ENCODE data around the gene SSU72. TPM values are rescaled to one million over a fixed set of nuclear protein-coding genes. Genes with fewer than 3 reads are reported as not detected.
"Not testable (repeated sequence)": the region's sequence is repeated elsewhere in the genome, so short reads cannot be mapped to it uniquely, and the experiment has no call there.

The SSU72 gene
- total RNA-seq, 1 donor from 2014 or later: 136 TPM

DNA sequence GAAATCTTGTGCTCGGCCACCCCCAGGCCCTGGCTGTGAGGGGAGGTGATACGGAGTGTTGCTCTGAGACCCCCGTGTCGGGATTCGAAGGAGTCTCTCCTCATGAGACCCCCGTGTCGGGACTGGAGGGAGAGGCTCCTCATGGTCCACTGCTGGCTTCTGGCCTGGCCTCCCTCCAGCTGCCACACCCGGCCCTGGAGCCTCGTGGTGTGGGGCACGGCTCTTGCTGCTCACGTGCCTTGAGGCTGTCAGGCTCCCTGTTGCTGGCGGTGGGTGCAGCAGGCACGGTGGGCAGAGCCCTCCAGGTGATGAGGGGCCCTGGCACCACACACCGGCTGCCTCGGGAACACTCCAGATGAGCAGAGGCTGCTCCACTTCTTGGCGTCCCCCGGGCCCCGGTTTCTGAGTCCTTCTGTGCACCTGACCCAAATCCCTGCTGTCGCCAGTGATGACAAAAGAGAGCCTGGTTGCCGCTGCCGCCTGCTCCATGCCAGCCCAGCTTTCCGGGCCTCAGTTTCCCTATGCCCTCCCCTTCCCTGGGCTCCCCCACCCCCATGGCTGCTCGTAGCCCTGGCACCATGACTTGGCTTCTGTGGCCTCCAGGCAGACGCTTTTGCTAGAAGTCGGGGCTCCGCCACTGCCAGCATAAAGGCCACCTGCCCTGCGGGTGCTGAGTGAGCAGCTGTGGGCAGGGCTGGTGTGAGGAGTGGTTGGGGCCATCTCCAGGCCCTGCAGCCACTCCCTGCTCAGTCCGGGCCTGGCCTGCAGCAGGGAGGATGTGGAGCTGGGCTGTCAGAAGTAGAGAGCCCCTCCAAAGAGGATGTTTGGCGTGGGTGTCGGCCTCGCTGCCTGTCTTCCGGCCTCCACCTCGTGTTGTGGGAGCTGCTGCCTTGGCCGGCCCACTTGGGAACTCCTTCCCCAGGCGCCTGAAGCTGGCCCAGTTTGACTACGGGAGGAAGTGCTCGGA, 46.1 kb downstream of the SSU72 start:
- H3K4me3 ChIP-seq (ENCODE audit: low read depth, low read length): no peak overlapping the region
- no peak for DNase-seq (ENCODE audit: low read depth)
- TF ChIP-seq, protein P1, sequence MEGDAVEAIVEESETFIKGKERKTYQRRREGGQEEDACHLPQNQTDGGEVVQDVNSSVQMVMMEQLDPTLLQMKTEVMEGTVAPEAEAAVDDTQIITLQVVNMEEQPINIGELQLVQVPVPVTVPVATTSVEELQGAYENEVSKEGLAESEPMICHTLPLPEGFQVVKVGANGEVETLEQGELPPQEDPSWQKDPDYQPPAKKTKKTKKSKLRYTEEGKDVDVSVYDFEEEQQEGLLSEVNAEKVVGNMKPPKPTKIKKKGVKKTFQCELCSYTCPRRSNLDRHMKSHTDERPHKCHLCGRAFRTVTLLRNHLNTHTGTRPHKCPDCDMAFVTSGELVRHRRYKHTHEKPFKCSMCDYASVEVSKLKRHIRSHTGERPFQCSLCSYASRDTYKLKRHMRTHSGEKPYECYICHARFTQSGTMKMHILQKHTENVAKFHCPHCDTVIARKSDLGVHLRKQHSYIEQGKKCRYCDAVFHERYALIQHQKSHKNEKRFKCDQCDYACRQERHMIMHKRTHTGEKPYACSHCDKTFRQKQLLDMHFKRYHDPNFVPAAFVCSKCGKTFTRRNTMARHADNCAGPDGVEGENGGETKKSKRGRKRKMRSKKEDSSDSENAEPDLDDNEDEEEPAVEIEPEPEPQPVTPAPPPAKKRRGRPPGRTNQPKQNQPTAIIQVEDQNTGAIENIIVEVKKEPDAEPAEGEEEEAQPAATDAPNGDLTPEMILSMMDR (conservative IDR thresholded peaks at IDR 0.05; ENCODE audit: low read depth, low read length): no peak

DNA sequence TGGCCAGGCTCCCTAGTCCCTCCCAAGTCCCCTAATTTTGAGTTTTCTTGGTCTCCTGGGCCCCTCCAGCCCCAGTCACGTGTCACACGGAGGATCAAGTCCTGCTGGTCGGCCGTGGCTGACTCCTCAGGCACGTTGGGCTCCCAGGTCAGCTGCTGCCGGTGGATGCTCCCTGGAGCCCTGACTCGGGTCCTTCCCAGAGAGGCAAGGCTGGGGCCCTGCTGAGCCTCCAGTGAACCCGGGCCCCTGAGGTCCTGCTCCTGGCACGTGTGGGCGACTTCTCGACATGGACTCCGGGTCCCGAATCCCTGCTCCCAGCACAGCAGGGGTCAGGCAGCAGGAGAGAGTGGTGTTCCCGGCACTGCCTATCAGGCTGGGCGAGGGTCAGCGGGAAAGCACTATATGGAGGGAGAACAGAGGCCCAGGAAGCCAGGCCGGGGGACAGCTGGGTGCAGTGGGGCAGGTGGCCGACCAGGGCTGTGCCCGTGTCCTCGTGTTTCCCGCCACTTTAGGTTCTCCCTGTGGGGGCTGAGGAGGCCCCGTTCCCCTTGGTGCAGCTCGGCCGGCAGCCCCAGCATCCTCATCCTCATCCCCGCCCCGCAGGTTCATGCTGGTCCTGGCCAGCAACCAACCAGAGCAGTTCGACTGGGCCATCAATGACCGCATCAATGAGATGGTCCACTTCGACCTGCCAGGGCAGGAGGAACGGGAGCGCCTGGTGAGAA, 47.4 kb downstream of the SSU72 start:
- TF ChIP-seq, protein P1 (conservative IDR thresholded peaks at IDR 0.05; ENCODE audit: low read depth, low read length): no peak
- H3K4me3 ChIP-seq (ENCODE audit: low read depth, low read length): no peak overlapping the region
- no peak for DNase-seq (ENCODE audit: low read depth)

DNA sequence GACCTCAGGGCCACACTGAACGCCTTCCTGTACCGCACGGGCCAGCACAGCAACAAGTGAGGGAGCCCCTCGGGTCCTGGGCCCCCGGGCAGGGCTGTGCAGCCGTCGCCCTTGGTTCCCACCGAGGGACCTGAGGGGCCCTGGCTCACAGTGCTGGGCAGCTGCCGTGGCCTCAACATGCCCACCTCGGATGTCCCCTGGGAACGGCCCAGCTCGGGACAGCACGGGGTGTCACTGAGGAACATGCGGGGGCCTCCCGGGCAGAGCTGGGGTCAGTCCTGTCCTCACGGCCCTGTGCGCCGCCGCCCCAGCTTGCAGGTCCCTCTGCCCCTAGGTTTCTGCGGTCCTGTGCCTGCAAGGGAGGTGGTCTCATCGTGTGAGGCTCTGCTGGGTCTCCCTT, 48.2 kb downstream of the SSU72 start:
- not testable (repeated sequence) for H3K4me3 ChIP-seq (ENCODE audit: low read depth, low read length); DNase-seq (ENCODE audit: low read depth)

DNA sequence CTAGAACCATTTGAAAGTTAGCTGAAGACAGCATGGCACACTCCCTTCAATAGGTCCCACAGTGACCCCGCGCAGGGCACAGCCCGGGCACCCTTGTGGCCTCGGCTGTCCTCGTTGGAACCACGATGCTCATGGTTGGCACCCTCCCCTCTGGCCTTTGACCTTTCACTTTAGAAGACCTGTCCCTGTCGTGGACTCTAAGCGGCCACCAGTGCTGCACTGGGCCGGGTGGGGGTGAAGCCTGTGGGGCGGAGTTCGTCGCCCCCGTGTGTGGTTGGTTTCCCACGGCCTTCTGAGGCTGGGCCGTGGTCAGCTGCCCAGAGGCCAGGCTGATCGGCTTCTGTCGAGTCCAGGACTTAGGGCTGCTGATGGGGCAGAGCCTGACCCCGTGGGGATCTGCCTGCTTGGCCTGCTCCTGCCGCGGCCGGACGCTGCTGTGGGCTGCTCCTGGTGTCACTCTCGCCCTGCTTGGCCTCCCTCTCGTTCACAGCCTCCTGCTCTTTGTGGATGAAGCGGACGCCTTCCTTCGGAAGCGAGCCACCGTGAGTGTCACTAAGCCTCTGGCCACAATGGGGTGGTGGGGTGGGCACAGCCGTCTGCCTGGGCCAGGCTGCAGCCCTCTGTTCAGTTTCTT, 49.8 kb downstream of the SSU72 start:
- not testable (repeated sequence) for DNase-seq (ENCODE audit: low read depth); H3K4me3 ChIP-seq (ENCODE audit: low read depth, low read length)

DNA sequence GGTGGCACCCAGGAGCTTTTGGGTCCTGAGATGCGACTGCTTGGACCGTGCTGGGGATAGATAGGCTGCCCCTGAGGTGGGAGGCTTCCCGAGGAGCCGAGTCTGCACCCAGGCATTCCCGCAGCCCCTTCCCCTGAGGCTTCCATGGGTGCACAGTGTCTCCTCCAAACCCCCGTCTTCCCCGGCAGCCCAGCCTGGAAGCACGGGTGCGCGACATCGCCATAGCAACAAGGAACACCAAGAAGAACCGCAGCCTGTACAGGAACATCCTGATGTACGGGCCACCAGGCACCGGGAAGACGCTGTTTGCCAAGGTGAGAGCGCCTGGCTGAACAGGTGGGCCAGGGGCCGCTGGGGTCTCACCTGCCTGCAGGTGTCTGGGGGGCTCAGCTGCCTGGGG, 51.0 kb downstream of the SSU72 start:
- DNase-seq (ENCODE audit: low read depth); H3K4me3 ChIP-seq (ENCODE audit: low read depth, low read length): not testable (repeated sequence)

DNA sequence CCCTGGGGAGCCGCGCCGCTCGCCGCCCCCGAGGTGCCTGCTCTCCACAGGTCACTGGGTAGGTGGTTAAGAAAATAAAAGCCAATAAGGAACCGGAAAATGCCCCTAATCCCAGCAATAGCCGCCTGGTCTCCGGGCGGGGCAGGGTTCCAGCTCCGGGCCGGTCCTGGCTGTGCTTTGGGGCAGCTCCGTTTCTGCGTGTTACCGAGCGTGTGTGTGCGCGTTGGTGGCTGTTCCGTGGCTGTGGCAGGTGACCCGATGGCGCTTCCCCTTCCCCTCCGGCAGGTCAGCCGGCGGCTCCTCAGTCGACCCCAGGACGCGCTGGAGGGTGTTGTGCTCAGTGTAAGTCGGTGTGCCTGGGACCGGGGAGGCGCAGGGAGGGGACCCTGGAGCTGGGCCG, 51.4 kb downstream of the SSU72 start:
- DNase-seq (ENCODE audit: low read depth); H3K4me3 ChIP-seq (ENCODE audit: low read depth, low read length): not testable (repeated sequence)

DNA sequence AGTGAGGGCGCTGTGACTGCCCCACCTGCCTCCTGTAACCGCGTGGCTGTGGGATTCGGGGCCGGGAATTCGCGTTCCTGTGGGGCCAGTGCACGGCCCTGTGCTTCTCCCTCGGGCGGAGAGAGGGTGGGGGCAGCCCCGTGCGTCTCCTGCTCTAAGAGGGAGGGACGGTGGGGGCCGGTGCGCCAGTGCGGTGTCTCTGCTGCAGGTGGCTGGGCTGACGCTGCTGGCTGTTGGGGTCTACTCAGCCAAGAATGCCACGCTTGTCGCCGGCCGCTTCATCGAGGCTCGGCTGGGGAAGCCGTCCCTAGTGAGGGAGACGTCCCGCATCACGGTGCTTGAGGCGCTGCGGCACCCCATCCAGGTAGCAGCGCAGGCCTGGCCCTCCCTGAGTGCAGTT, 52.1 kb downstream of the SSU72 start:
- H3K4me3 ChIP-seq (ENCODE audit: low read depth, low read length); DNase-seq (ENCODE audit: low read depth): not testable (repeated sequence)

DNA sequence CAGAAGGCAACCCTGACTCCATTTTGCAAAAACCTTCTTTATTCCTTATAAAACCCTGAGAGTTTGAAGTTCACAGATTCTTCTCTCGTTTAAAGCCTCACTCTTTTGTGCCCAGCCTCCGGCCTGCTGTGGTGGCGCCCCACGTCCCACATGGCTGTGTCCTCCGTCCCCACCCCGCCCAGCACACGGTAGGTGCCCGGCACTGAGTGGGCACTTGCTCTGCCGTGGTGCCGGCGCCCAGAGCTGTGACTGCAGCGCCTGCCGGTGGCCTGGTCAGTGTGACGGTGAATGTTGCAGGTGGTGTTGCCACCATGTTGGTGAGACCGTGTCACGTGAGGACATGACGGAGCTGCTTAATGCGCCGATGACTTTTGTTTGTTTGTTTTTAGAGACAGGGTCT, 53.3 kb downstream of the SSU72 start:
- TF ChIP-seq, protein P1 (conservative IDR thresholded peaks at IDR 0.05; ENCODE audit: low read depth, low read length): no peak
- DNase-seq (ENCODE audit: low read depth): no peak
- no peak overlapping the region for H3K4me3 ChIP-seq (ENCODE audit: low read depth, low read length)

DNA sequence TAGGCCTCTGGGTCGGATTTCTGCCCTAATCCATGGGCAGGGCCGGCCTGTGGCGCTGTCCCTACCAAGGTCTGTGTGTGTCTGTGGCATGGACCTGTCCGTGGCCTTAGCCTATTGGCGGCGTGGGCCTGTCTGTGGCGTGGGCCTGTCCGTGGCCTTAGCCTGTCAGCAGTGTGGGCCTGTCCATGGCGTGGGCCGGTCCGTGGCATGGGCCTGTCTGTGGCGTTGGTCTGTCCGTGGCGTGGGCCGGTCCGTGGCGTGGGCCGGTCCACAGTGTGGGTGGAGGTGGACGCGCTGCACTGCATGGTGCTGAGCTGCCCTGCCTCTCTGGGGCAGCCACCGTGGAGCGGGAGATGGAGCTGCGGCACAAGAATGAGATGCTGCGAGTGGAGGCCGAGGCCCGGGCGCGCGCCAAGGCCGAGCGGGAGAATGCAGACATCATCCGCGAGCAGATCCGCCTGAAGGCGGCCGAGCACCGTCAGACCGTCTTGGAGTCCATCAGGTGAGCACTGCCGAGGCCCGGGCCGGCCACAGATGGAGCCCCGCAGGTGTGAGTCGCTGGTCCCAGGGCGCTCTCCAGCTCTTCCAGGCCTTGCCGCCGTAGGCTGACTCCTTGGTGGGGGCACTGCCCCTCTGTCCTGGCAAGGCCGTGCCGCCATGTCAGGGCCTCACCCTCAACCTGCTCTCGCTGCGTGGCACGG, 54.7 kb downstream of the SSU72 start:
- DNase-seq (ENCODE audit: low read depth); H3K4me3 ChIP-seq (ENCODE audit: low read depth, low read length): not testable (repeated sequence)

DNA sequence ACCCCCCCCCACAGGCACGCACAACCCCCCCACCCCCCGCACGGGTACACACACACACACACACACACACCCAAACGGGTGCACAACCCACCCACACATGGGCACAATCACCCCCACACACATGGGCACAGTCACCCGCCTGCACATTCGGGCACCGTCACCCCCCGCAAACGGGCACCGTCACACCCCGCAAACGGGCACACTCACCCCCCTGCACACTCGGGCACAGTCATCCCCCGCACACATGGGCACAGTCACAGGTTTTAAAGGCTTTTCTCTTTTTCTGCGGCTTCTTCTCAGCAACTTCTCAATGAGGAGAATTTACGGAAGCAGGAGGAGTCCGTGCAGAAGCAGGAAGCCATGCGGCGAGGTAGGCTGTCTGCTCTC, 56.0 kb downstream of the SSU72 start:
- H3K4me3 ChIP-seq (ENCODE audit: low read depth, low read length); DNase-seq (ENCODE audit: low read depth): not testable (repeated sequence)

Measured in epithelial cell of proximal tubule (primary cell).